ENCODE results near the gene VAMP2.
A peak's percentile ranks its signal among the peaks of the same experiment; 100 is the strongest.
"Not testable (repeated sequence)": the region's sequence is repeated elsewhere in the genome, so short reads cannot be mapped to it uniquely, and the experiment has no call there.

Gene VAMP2

GRCh38 chr17:8185582-8186445 is 23.1 kb upstream of the VAMP2 start:
- Histone ChIP-seq H3K36me3 (no peaks in the 10 kb centered on the region), H3K9ac (peak overlapping the region; percentile 71 to 93 (median 83)), H3K27me3 (no peaks in the 10 kb centered on the region), H4K20me1 (peaks cover 15 to 36% (median 20%) of the 10 kb centered on the region in 11 experiments; a peak in 19 of 22 replicates), H3K4me2 (peak overlapping the region; percentile 85 to 100 (median 98)), H3K4me1 (peaks cover 21 to 39% (median 31%) of the 10 kb centered on the region in 10 experiments), H3K9me3 (replicated peaks in 1 of 11) (no peaks in the 10 kb centered on the region), H3K27ac (peak overlapping the region; percentile 52 to 91 (median 83); a peak in 21 of 22 replicates), H3K4me3 (peak overlapping the region; percentile 71 to 88 (median 78))
- no peak for TF ChIP-seq Cebpa-rat (IDR thresholded peaks at IDR 0.05)

DNA sequence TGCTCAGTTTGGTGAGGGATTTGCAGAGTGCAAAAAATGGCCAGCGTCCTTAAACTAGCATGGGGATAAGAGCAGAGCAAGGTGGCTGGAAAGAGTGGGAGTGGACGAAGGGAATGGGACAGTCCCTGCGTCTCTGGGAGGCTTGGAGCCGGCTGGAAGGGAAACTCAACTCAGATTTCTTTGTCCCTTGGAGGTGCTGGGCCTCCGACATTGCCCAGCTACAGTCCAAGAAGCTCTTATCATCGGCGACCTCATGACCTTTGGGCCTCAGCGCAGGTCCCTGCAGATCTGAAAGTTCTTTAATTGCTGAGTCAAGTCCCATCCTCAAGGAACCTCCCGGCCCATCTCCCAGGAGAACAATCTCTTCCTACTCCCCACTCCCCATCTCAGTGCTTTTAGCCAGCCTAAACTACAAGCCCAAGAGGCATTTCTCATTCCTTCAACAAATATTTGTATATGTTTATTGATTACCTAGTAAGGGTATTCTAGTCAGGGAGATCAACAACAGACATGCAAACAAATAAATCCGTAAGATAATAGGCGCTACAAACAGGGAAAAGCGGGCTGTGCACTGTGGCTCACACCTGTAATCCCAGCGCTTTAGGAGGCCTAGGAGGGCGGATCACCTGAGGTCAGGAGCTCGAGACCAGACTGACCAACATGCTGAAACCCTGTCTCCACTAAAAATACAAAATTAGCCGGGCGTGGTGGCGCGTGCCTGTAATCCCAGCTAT is 14.4 kb upstream of the VAMP2 start:
- H3K4me2 ChIP-seq = peak overlapping the region; percentile 90 to 99 (median 95)
- no peak for TF ChIP-seq Cebpa-rat (IDR thresholded peaks at IDR 0.05)
- no peaks in the 10 kb centered on the region for H3K9me3 ChIP-seq (replicated peaks in 1 of 11)
- H3K4me3 ChIP-seq = peak overlapping the region in 9 of 10 experiments; percentile 59 to 75 (median 68); a peak in 19 of 20 replicates
- H3K9ac ChIP-seq = peak overlapping the region; percentile 84 to 94 (median 92)
- H4K20me1 ChIP-seq = no peaks in the 10 kb centered on the region
- peaks cover 35 to 48% (median 42%) of the 10 kb centered on the region in 10 experiments for H3K4me1 ChIP-seq
- no peaks in the 10 kb centered on the region for H3K36me3 ChIP-seq
- H3K27ac ChIP-seq = peak overlapping the region; percentile 58 to 99 (median 95); a peak in 21 of 22 replicates
- H3K27me3 ChIP-seq = no peaks in the 10 kb centered on the region

DNA sequence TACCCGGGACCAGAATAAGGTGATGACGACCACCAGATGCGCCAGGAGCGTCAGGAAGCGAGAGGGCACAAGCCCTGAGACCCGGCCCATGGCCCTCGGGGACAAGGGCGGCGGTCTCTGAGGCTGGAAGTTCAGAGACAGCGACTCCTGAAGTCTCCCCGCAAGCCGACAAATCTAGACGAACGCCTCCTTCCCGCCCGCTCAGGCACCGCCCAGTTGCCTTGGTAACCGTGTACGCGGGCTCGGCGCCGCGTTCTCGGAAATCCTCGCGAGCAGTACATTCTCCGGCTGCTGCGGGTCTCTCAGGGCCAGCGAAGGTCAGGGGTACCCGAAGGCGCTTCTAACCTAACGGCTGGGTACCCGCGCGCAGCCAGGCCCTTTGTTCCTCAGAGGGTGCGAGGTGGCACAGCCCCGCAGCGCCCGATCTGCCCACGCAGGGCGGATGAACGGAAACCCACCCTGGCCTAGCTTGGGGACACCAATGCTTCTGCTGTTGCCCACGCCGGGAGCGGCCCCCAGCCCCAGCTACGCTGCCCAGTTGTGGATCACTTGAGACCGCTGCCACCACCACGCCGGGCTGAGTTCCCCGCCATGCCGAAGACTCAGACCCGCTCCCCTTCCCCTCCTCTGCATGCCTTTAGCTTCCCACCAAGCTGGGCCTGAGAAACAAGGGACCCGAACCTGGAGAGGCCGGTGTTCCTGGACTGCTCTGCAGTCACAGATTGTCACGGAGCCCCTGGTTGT is 13.6 kb upstream of the VAMP2 start, which contains the start of gene TMEM107:
Gene TMEM107, minus strand, starts transcription at position 184 of the 744 bp plus-strand sequence. Its CDS starts 94 bp downstream, at position 90.
- no peaks in the 10 kb centered on the region for H3K27me3 ChIP-seq
- no peaks in the 10 kb centered on the region for H3K9me3 ChIP-seq (replicated peaks in 1 of 11)
- H3K27ac ChIP-seq = peak within 1 kb of the TSS; percentile 58 to 99 (median 95)
- no peak for TF ChIP-seq Cebpa-rat (IDR thresholded peaks at IDR 0.05)
- peaks cover 43 to 52% (median 49%) of the 10 kb centered on the region in 10 experiments for H3K4me1 ChIP-seq
- H3K36me3 ChIP-seq = no peaks in the 10 kb centered on the region
- H4K20me1 ChIP-seq = no peaks in the 10 kb centered on the region
- H3K4me3 ChIP-seq = peak within 1 kb of the TSS; percentile 59 to 75 (median 68)
- H3K9ac ChIP-seq = peak within 1 kb of the TSS; percentile 84 to 94 (median 92)
- H3K4me2 ChIP-seq = peak within 1 kb of the TSS; percentile 90 to 99 (median 95)

DNA sequence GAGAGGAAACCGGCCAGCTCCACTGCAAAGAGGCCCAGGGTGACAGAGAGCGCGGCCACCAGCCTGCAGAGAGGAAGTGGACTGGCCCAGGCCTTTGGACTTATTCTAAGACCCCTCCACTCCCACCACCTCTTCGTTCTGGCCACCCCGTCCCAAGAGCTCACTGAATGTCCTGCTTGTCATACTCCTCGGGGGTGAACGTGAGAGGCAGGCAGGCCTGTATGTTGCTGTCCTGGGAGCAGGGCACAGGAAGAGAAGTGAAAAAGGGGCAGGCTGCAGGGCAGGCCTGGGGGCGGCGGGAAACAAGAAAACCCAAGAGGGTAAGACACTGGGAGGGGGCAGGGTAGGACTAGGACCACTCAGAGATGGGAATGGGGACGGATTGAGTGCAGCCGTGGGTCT is 13.0 kb upstream of the VAMP2 start:
- Histone ChIP-seq H4K20me1 (no peaks in the 10 kb centered on the region), H3K27me3 (no peaks in the 10 kb centered on the region), H3K27ac (peak overlapping the region; percentile 58 to 99 (median 95)), H3K9me3 (replicated peaks in 1 of 11) (no peaks in the 10 kb centered on the region), H3K4me2 (peak overlapping the region; percentile 90 to 99 (median 95)), H3K4me3 (peak overlapping the region; percentile 59 to 75 (median 68)), H3K36me3 (no peaks in the 10 kb centered on the region), H3K4me1 (peaks cover 45 to 58% (median 55%) of the 10 kb centered on the region in 10 experiments), H3K9ac (peak overlapping the region; percentile 84 to 94 (median 92))
- TF ChIP-seq Cebpa-rat (IDR thresholded peaks at IDR 0.05) = no peak

- peak overlapping the region; percentile 94 to 99 (median 97) for H3K27ac ChIP-seq
- H3K4me2 ChIP-seq = peak overlapping the region; percentile 90 to 99 (median 95)
- no peaks in the 10 kb centered on the region for H3K9me3 ChIP-seq (replicated peaks in 1 of 11)
- no peaks in the 10 kb centered on the region for H3K36me3 ChIP-seq
- H3K4me1 ChIP-seq = peaks cover 47 to 70% (median 67%) of the 10 kb centered on the region in 10 experiments
- no peak for TF ChIP-seq Cebpa-rat (IDR thresholded peaks at IDR 0.05)
- H4K20me1 ChIP-seq = no peaks in the 10 kb centered on the region
- no peaks in the 10 kb centered on the region for H3K27me3 ChIP-seq
- peak overlapping the region; percentile 47 to 75 (median 57) for H3K4me3 ChIP-seq
- H3K9ac ChIP-seq = peak overlapping the region; percentile 90 to 96 (median 93)
Measured at GRCh38 chr17:8173871-8174322, 11.1 kb upstream of the VAMP2 start.

DNA sequence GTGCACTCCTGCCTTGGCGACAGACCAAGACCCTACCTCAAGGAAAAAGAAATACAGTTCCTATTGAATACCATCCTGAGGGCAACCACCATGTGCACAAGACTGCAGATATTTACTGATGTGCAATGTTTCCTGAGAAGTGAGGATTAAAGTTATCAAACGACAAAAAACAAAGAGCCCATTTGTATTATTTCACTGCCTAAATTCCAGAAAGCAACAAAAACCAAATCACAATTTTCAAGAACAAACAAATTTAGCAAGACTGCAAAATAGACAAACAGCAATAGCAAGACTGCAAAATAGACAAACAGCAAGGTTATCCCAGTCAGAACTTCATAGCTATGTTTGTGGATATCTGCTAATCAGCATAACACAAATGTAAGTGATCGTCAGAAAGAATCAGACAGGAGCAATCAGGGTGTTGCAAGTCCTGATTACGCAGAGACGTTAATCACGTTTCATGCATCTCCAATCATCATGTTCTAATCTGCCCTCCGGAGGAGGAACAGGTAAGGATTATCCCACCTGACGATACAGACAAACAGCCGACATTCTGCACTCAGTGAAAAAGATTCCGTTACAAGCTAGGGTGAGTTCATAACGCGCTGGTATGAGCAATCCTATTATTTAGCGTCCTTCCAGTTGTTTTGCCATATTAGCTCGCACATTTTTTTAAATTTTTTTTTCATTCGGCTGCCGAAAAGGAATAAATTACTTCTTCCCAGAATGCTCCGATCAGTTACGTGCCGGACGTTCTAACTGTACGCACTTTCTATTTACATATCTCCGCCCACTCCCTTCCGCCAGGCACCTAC is 10.5 kb upstream of the VAMP2 start:
- Histone ChIP-seq H3K27ac (peak overlapping the region; percentile 94 to 99 (median 97)), H3K27me3 (no peaks in the 10 kb centered on the region), H3K4me2 (peak overlapping the region; percentile 90 to 99 (median 95)), H4K20me1 (no peaks in the 10 kb centered on the region), H3K9me3 (replicated peaks in 1 of 11) (no peaks in the 10 kb centered on the region), H3K9ac (peak overlapping the region; percentile 90 to 96 (median 93)), H3K36me3 (no peaks in the 10 kb centered on the region), H3K4me1 (peaks cover 47 to 70% (median 67%) of the 10 kb centered on the region in 10 experiments), H3K4me3 (peak overlapping the region; percentile 47 to 75 (median 57))
- TF ChIP-seq Cebpa-rat (IDR thresholded peaks at IDR 0.05) = peak in 5 of 11 experiments; percentile 40 to 67 (median 60); a peak in 8 of 22 replicates

- not testable (repeated sequence) for H3K4me3 ChIP-seq, H4K20me1 ChIP-seq
- H3K4me2 ChIP-seq = peak overlapping the region in 8 of 11 experiments; percentile 5 to 98 (median 46); a peak in 11 of 22 replicates
Measured at GRCh38 chr17:8170186-8170585, 7.4 kb upstream of the VAMP2 start.

More at GRCh38 chr17:8170186-8170585, 7.4 kb upstream of the VAMP2 start:
- H3K9ac ChIP-seq = 0 out of 22 replicates have a peak overlapping the region, but pooled peaks of 2 of the 11 experiments have one; percentile 6 to 9
- not testable (repeated sequence) for H3K36me3 ChIP-seq; H3K27me3 ChIP-seq; H3K9me3 ChIP-seq (replicated peaks in 1 of 11)
- H3K4me1 ChIP-seq = peaks cover 36 to 52% (median 49%) of the 10 kb centered on the region in 10 experiments
- H3K27ac ChIP-seq = peak overlapping the region in 1 of 11 experiments; percentile 39; a peak in 1 of 22 replicates

Measured in BLaER1 treated with 17β-estradiol and CSF1 and Interleukin-3, amounts not matched to agents 10 nM and 100 nM (cell line).